Panc1 (cell line): ENCODE results near the gene C12orf42.

Experiments used
- POLR2AphosphoS5 ChIP-seq: IDR thresholded peaks from 2 replicates; pipeline ENCODE4 v1.6.1; 2012; ENCODE audit warnings: mild to moderate bottlenecking, low read depth, low read length, moderate library complexity
- SIN3A ChIP-seq: IDR thresholded peaks from 2 replicates; pipeline ENCODE4 v1.6.1; 2012; ENCODE audit warnings: low read depth, mild to moderate bottlenecking, low read length, moderate library complexity, borderline replicate concordance; ENCODE audit not compliant: insufficient read depth
- TF ChIP-seq, protein P1 (sequence below): fragments of 450-650 bp; IDR thresholded peaks from 2 replicates; pipeline ENCODE4 v1.5.1; 2017; ENCODE audit warnings: mild to moderate bottlenecking
- TF ChIP-seq, protein P2 (sequence below), 2 experiments: IDR thresholded peaks; 2 replicates each; pipeline ENCODE4 v1.6.1; 2011 to 2012; ENCODE audit warnings: low read depth in 2 of 2, control low read depth in 1 of 2, low read length in 1 of 2, mild to moderate bottlenecking in 1 of 2, moderate library complexity in 1 of 2; ENCODE audit not compliant: insufficient read depth in 1 of 2

DNA sequence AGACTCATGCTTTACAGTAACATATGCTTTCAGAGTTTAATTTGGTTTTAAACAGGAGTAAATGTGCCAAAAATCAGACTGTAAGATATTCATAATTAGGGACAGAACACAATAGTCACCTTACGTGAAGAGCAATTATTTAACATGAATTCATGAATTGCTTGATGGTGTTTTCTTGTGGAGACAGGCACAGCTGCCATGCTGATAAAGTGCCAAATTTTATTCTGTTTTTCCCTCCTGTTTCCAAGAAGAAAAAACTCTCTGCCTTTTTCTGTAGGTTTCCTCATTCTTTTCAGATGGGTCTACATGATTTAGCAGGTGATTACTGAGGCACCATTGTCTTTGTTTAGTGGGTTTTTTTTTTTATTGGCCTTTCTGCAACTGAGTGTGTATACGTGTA lies 80.1 kb downstream of the C12orf42 start:
- TF ChIP-seq, protein P1, sequence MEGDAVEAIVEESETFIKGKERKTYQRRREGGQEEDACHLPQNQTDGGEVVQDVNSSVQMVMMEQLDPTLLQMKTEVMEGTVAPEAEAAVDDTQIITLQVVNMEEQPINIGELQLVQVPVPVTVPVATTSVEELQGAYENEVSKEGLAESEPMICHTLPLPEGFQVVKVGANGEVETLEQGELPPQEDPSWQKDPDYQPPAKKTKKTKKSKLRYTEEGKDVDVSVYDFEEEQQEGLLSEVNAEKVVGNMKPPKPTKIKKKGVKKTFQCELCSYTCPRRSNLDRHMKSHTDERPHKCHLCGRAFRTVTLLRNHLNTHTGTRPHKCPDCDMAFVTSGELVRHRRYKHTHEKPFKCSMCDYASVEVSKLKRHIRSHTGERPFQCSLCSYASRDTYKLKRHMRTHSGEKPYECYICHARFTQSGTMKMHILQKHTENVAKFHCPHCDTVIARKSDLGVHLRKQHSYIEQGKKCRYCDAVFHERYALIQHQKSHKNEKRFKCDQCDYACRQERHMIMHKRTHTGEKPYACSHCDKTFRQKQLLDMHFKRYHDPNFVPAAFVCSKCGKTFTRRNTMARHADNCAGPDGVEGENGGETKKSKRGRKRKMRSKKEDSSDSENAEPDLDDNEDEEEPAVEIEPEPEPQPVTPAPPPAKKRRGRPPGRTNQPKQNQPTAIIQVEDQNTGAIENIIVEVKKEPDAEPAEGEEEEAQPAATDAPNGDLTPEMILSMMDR: no peak
- TF ChIP-seq SIN3A (no peak), POLR2AphosphoS5 (no peak)
- TF ChIP-seq, protein P2, sequence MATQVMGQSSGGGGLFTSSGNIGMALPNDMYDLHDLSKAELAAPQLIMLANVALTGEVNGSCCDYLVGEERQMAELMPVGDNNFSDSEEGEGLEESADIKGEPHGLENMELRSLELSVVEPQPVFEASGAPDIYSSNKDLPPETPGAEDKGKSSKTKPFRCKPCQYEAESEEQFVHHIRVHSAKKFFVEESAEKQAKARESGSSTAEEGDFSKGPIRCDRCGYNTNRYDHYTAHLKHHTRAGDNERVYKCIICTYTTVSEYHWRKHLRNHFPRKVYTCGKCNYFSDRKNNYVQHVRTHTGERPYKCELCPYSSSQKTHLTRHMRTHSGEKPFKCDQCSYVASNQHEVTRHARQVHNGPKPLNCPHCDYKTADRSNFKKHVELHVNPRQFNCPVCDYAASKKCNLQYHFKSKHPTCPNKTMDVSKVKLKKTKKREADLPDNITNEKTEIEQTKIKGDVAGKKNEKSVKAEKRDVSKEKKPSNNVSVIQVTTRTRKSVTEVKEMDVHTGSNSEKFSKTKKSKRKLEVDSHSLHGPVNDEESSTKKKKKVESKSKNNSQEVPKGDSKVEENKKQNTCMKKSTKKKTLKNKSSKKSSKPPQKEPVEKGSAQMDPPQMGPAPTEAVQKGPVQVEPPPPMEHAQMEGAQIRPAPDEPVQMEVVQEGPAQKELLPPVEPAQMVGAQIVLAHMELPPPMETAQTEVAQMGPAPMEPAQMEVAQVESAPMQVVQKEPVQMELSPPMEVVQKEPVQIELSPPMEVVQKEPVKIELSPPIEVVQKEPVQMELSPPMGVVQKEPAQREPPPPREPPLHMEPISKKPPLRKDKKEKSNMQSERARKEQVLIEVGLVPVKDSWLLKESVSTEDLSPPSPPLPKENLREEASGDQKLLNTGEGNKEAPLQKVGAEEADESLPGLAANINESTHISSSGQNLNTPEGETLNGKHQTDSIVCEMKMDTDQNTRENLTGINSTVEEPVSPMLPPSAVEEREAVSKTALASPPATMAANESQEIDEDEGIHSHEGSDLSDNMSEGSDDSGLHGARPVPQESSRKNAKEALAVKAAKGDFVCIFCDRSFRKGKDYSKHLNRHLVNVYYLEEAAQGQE (IDR thresholded peaks at IDR 0.05; ENCODE audit: insufficient read depth in 1 of 2, low read depth in 2 of 2, low read length in 1 of 2): no peak
